CD8-positive, alpha-beta memory T cell (primary cell): ENCODE data around the gene TLCD1. TPM values are rescaled to one million over a fixed set of nuclear protein-coding genes. Genes with fewer than 3 reads are reported as not detected.
A peak's percentile ranks its signal among the peaks of the same experiment; 100 is the strongest.
"Not testable (repeated sequence)": the region's sequence is repeated elsewhere in the genome, so short reads cannot be mapped to it uniquely, and the experiment has no call there.

Experiments
- CTCF ChIA-PET: fragments of 350-600 bp; sonication (Branson Sonifier 250); formaldehyde crosslinking; loops from one replicate; lab custom pipeline; 2021; ENCODE audit warnings: antibody characterized with exemption; lab: Charles Lee
- POLR2A ChIA-PET: fragments of 350-600 bp; sonication (Branson Sonifier 250); formaldehyde crosslinking; loops from one replicate; lab custom pipeline; 2021; ENCODE audit warnings: antibody characterized with exemption; lab: Charles Lee
- DNase-seq, 5 donors: peaks; one replicate each; pipeline versions ENCODE4 v3.0.0 to v3.0.0-alpha.2; 2020 to 2022; ENCODE audit warnings: mixed read lengths in 1 of 5
- H3K27ac ChIP-seq: one replicate; pipeline ENCODE4 v1.7.0; 2013; ENCODE audit warnings: low read depth, mild to moderate bottlenecking, low read length, moderate library complexity
- H3K27me3 ChIP-seq: 2 replicates; pipeline ENCODE4 v1.7.0; 2013; ENCODE audit warnings: low read length, mild to moderate bottlenecking; ENCODE audit not compliant: insufficient read depth, poor library complexity, severe bottlenecking
- H3K36me3 ChIP-seq: 2 replicates; pipeline ENCODE4 v1.7.0; 2013; ENCODE audit warnings: mild to moderate bottlenecking, low read length, moderate library complexity; ENCODE audit not compliant: insufficient read depth
- H3K4me1 ChIP-seq: 2 replicates; pipeline ENCODE4 v1.7.0; 2013; ENCODE audit warnings: mild to moderate bottlenecking, low read length, moderate library complexity; ENCODE audit not compliant: insufficient read depth
- H3K4me3 ChIP-seq: 2 replicates; pipeline ENCODE4 v1.7.0; 2013; ENCODE audit warnings: mild to moderate bottlenecking, low read length
- H3K9me3 ChIP-seq: 2 replicates; pipeline ENCODE4 v1.7.0; 2013; ENCODE audit warnings: mild to moderate bottlenecking, low read length
- H3K27ac Mint-ChIP-seq, 8 donors: one replicate each; pipeline ENCODE4 v1.8.0; 2020 to 2021; ENCODE audit warnings: mixed read lengths in 8 of 8, mild to moderate bottlenecking in 6 of 8, inconsistent platforms in 3 of 8, moderate library complexity in 3 of 8
- H3K27me3 Mint-ChIP-seq, 2 donors: one replicate each; pipeline ENCODE4 v1.8.0; 2020 to 2021; ENCODE audit warnings: mixed read lengths in 2 of 2, mild to moderate bottlenecking in 1 of 2, moderate library complexity in 1 of 2
- H3K36me3 Mint-ChIP-seq, 3 donors: one replicate each; pipeline ENCODE4 v1.8.0; 2020 to 2021; ENCODE audit warnings: mixed read lengths in 3 of 3, inconsistent platforms in 1 of 3, mild to moderate bottlenecking in 1 of 3
- H3K4me1 Mint-ChIP-seq, 3 donors: one replicate each; pipeline ENCODE4 v1.8.0; 2020 to 2021; ENCODE audit warnings: mixed read lengths in 3 of 3, inconsistent platforms in 1 of 3, mild to moderate bottlenecking in 1 of 3
- H3K4me3 Mint-ChIP-seq, 7 donors: one replicate each; pipeline ENCODE4 v1.8.0; 2020 to 2021; ENCODE audit warnings: mixed read lengths in 7 of 7, mild to moderate bottlenecking in 6 of 7, moderate library complexity in 4 of 7, inconsistent platforms in 2 of 7
- H3K9me3 Mint-ChIP-seq, 5 donors: one replicate each; pipeline ENCODE4 v1.8.0; 2020 to 2022; ENCODE audit warnings: mixed read lengths in 5 of 5, mild to moderate bottlenecking in 3 of 5, moderate library complexity in 2 of 5, inconsistent platforms in 1 of 5
- polyA plus RNA-seq: library from polyadenylated mRNA; unstranded; fragments of 300-500 nt; fragmentation: Illumina TruSeq; gene quantifications from one replicate; pipeline ENCODE4 v1.2.3, GENCODE V29; 2021
- total RNA-seq, 2 experiments: library from RNA; stranded (reverse); gene quantifications; one replicate each; pipeline ENCODE4 v1.2.3, GENCODE V29; 2021

Gene TLCD1
- total and polyA plus RNA-seq, 3 experiments from 2014 or later = 36.5 to 38.9 TPM; not detected in 1

DNA sequence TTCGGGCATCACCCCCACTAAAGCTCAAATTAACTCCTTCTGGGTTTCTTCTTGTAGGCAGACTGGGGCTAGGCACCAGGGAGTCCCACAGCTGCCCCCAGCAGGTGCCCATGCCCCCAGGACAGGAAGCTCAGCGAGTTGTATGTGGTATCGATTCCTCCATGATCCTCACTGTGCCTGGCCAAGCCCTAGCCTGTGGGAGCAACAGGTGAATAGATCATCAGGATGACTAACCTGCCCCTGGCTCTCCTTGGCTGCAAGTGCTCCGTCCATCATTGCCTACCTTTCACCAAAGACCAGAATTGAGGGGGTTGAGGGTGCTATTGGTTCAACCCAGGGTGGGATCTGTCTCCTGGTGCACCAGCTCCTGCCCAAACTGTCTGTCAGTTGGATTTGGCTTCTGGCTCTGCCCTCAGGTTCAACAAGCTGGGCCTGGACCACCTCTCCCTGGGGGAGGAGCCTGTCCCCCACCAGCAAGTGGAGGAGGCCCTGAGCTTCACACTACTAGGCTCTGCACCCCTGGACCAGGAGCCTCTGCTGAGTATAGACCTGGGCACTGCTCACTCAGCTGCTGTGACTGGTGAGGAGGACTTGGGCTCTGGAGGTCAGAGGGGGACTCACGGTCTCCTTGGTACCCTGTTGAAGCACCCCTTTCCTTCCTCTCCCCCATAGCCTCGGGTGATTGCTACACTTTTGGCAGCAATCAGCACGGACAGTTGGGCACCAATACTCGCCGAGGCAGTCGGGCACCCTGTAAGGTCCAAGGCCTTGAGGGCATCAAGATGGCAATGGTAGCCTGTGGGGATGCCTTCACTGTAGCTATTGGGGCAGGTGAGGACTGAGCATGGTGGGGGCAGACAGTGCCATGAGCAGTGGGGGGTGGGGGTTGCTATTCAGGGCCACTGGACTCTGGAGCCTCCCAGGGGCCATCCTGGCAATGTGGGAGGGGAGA lies 14.6 kb upstream of the TLCD1 start:
- no peaks in the 10 kb centered on the region for H3K9me3 ChIP-seq
- no peaks in the 10 kb centered on the region for H3K27me3 Mint-ChIP-seq
- ChIA-PET POLR2A (no interaction called here), CTCF (interaction anchor here (1.5 to 17.0 kb wide), 2 partner anchors 9 to 15 kb away, joined by 6 to 579 read pairs; partner anchors contain the start of genes NEK8, RPL23A and TLCD1)
- no peaks in the 10 kb centered on the region for H3K27me3 ChIP-seq
- H3K27ac Mint-ChIP-seq = peak overlapping the region in 2 of 8 donors; percentile 36 to 60
- H3K36me3 Mint-ChIP-seq = peaks cover 0 to 5% (median 2%) of the 10 kb centered on the region in 3 donors
- H3K4me1 ChIP-seq = peaks cover 34% of the 10 kb centered on the region
- DNase-seq = no peak
- H3K4me3 Mint-ChIP-seq = peak overlapping the region in 1 of 7 donors; percentile 23
- no peak overlapping the region for H3K4me3 ChIP-seq
- H3K9me3 Mint-ChIP-seq = no peaks in the 10 kb centered on the region
- H3K36me3 ChIP-seq = no peaks in the 10 kb centered on the region
- no peak overlapping the region for H3K27ac ChIP-seq
- peaks cover 12 to 28% (median 14%) of the 10 kb centered on the region in 3 donors for H3K4me1 Mint-ChIP-seq

DNA sequence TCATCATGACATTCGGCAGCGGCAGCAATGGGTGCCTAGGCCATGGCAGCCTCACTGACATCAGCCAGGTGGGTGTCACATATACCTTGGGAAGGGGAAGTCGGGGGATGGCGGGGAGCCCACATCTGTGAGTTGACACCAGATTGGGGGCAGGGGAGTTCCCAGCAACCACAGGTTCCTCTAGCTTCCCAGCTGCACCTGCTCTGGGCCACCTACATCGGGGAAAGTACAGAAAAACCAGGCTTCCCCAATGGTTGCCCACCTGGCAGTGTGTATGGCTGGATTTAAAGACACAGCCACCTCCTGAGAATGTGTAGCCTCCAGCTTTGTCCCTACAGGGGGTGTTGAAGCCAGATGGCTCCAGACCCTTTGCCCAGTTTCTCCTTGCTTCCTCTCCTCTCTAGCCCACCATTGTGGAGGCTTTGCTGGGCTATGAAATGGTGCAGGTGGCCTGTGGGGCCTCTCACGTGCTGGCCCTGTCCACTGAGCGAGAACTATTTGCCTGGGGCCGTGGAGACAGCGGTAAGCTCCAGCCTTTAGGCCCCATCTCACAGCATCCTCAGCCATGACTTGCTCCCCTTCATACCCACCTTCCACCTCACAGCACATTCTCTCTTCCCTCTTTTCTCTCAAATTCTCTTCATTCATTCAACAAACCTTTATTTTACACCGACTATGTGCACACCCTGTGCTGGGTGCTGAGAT lies 12.8 kb upstream of the TLCD1 start:
- CTCF ChIA-PET = interaction anchor here (0.7 to 17.0 kb wide), 2 partner anchors 12 to 13 kb away, joined by 3 to 579 read pairs; partner anchors contain the start of genes NEK8, RPL23A and TLCD1
- DNase-seq = peak in 3 of 5 donors; percentile 34 to 53 (median 47)
- H3K4me3 ChIP-seq = no peak overlapping the region
- no peaks in the 10 kb centered on the region for H3K36me3 ChIP-seq
- H3K27ac ChIP-seq = no peak overlapping the region
- H3K9me3 Mint-ChIP-seq = no peaks in the 10 kb centered on the region
- H3K36me3 Mint-ChIP-seq = peaks cover 0 to 2% (median 2%) of the 10 kb centered on the region in 3 donors
- peaks cover 20% of the 10 kb centered on the region for H3K4me1 ChIP-seq
- H3K9me3 ChIP-seq = no peaks in the 10 kb centered on the region
- H3K27me3 ChIP-seq = no peaks in the 10 kb centered on the region
- peak overlapping the region in 6 of 8 donors; percentile 10 to 89 (median 56) for H3K27ac Mint-ChIP-seq
- no peaks in the 10 kb centered on the region for H3K27me3 Mint-ChIP-seq
- H3K4me3 Mint-ChIP-seq = no peak overlapping the region
- H3K4me1 Mint-ChIP-seq = peaks cover 8 to 15% (median 12%) of the 10 kb centered on the region in 3 donors
- POLR2A ChIA-PET = no interaction called here

DNA sequence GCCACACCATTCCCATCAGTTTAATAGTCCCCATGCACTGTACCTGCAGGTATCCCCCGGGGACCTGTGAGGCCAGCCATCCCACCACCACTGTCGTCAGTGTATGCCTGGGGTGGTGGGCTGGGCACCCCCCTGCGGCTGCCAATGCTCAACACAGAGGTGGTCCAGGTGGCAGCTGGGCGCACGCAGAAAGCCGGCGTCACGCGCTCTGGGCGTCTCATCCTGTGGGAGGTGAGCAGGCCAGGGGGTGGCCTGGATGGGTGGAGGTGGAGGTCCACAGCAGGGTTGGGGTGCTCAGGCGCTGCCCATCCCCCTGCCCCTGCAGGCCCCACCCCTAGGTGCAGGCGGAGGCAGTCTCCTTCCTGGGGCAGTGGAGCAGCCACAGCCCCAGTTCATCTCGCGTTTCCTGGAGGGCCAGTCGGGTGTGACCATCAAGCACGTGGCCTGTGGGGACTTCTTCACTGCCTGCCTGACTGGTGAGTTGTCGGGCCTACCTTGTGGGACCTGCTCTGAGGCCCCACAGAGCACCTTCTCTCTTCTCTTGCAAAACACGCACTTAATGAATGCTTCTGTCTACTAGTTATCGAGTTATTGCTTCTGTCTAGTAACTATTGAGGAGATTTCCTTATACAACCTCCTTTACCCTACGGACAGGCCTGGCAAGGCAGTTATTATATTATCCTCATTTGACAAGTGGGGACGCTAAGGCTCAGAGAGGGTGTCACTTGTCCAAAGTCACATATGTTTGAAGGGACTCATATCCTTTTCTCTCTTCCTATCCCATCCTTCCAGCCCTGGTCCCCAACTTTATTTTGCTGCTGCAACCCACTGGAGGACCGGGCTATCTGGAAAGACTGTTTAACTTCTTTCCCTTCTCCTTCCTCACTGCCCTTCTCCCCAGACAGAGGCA lies 12.0 kb upstream of the TLCD1 start:
- Mint-ChIP-seq H3K4me3 (no peak overlapping the region), H3K27ac (peak overlapping the region in 6 of 8 donors; percentile 10 to 89 (median 56)), H3K4me1 (peaks cover 8 to 13% (median 12%) of the 10 kb centered on the region in 3 donors), H3K36me3 (peaks cover 0 to 2% (median 2%) of the 10 kb centered on the region in 3 donors), H3K27me3 (no peaks in the 10 kb centered on the region), H3K9me3 (no peaks in the 10 kb centered on the region)
- Histone ChIP-seq H3K36me3 (no peaks in the 10 kb centered on the region), H3K9me3 (no peaks in the 10 kb centered on the region), H3K27ac (no peak overlapping the region), H3K4me3 (no peak overlapping the region), H3K27me3 (no peaks in the 10 kb centered on the region), H3K4me1 (peaks cover 15% of the 10 kb centered on the region)
- POLR2A ChIA-PET = no interaction called here
- CTCF ChIA-PET = interaction anchor here (17.0 kb wide), 1 partner anchor 12 kb away, joined by 579 read pairs; the partner anchor contains the start of genes NEK8, RPL23A and TLCD1
- DNase-seq = peak in 1 of 5 donors; percentile 35

DNA sequence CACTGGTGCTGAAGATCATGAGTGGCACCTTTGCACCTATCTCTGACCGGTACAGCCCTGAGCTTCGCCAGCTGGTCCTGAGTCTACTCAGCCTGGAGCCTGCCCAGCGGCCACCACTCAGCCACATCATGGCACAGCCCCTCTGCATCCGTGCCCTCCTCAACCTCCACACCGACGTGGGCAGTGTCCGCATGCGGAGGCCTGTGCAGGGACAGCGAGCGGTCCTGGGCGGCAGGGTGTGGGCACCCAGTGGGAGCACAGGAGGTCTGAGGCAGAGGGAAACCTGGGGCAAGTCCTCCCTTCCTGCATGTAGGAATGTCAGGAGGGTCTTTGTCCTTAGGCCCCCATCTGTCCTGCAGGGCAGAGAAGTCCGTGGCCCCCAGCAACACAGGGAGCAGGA lies 11.3 kb upstream of the TLCD1 start:
- H3K4me1 ChIP-seq = peaks cover 15% of the 10 kb centered on the region
- H3K4me3 Mint-ChIP-seq = no peak overlapping the region

DNA sequence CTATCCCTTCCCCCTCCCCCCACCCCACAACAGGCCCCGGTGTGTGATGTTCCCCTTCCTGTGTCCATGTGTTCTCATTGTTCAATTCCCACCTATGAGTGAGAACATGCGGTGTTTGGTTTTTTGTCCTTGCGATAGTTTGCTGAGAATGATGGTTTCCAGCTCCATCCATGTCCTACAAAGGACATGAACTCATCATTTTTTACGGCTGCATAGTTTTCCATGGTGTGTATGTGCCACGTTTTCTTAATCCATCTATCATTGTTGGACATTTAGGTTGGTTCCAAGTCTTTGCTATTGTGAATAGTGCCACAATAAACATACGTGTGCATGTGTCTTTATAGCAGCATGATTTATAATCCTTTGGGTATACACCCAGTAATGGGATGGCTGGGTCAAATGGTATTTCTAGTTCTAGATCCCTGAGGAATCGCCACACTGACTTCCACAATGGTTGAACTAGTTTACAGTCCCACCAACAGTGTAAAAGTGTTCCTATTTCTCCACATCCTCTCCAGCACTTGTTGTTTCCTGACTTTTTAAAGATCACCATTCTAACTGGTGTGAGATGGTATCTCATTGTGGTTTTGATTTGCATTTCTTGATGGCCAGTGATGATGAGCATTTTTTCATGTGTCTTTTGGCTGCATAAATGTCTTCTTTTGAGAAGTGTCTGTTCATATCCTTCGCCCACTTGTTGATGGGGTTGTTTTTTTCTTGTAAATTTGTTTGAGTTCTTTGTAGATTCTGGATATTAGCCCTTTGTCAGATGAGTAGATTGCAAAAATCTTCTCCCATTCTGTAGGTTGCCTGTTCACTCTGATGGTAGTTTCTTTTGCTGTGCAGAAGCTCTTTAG lies 10.1 kb upstream of the TLCD1 start:
- H3K27me3 Mint-ChIP-seq, H3K36me3 Mint-ChIP-seq, H3K36me3 ChIP-seq, H3K9me3 ChIP-seq, H3K4me3 Mint-ChIP-seq, H3K27ac ChIP-seq, H3K4me3 ChIP-seq, DNase-seq, POLR2A ChIA-PET, H3K27me3 ChIP-seq, H3K9me3 Mint-ChIP-seq: not testable (repeated sequence)
- peaks cover 15% of the 10 kb centered on the region for H3K4me1 ChIP-seq
- H3K4me1 Mint-ChIP-seq = peaks cover 8 to 12% (median 12%) of the 10 kb centered on the region in 3 donors
- H3K27ac Mint-ChIP-seq = peak overlapping the region in 1 of 8 donors; percentile 39
- CTCF ChIA-PET = interaction anchor here (1.4 to 1.5 kb wide), 2 partner anchors 9 to 27 kb away, joined by 4 to 9 read pairs; partner anchors contain the start of gene TLCD1

More for the DNA sequence above, 11.3 kb upstream of the TLCD1 start:
- H3K27ac ChIP-seq = no peak overlapping the region
- no peaks in the 10 kb centered on the region for H3K9me3 ChIP-seq
- no peak for DNase-seq
- H3K9me3 Mint-ChIP-seq = no peaks in the 10 kb centered on the region
- H3K4me1 Mint-ChIP-seq = peaks cover 8 to 12% (median 12%) of the 10 kb centered on the region in 3 donors
- CTCF ChIA-PET = no interaction called here
- H3K27ac Mint-ChIP-seq = peak overlapping the region in 1 of 8 donors; percentile 39
- no peak overlapping the region for H3K4me3 ChIP-seq
- H3K36me3 Mint-ChIP-seq = peaks cover 0 to 2% (median 2%) of the 10 kb centered on the region in 3 donors
- POLR2A ChIA-PET = no interaction called here
- no peaks in the 10 kb centered on the region for H3K27me3 ChIP-seq
- no peaks in the 10 kb centered on the region for H3K27me3 Mint-ChIP-seq
- no peaks in the 10 kb centered on the region for H3K36me3 ChIP-seq

DNA sequence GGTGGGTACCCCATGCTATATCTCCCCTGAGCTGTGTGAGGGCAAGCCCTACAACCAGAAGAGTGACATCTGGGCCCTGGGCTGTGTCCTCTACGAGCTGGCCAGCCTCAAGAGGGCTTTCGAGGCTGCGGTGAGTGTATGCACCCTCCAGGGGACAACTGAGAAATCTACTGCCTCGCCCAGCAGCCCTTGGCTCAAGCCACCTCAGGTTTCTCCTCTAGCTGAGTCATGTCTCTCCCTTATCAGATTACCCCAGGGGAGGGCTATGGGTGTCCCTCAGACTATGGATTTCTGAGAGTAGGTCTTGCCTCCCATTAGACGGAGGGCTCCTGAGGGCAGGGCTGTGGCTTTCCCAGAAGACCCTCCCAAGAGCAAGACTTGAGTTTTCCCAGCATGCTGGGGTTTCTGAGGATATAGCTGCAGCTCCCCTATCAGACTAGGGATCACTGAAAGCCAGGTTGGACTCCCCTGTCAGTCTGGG lies 9.2 kb upstream of the TLCD1 start:
- Mint-ChIP-seq H3K27me3 (no peaks in the 10 kb centered on the region), H3K9me3 (no peaks in the 10 kb centered on the region), H3K4me3 (no peak overlapping the region), H3K36me3 (peaks cover 0 to 2% (median 2%) of the 10 kb centered on the region in 3 donors), H3K27ac (no peak overlapping the region), H3K4me1 (peaks cover 8 to 12% (median 12%) of the 10 kb centered on the region in 3 donors)
- H3K4me1 ChIP-seq = peaks cover 15% of the 10 kb centered on the region
- no peaks in the 10 kb centered on the region for H3K36me3 ChIP-seq
- CTCF ChIA-PET = interaction anchor here (1.4 to 1.8 kb wide), 3 partner anchors 8 to 28 kb away, joined by 4 to 9 read pairs (median 6); partner anchors contain the start of gene TLCD1
- H3K9me3 ChIP-seq = no peaks in the 10 kb centered on the region
- POLR2A ChIA-PET = no interaction called here
- DNase-seq = no peak
- no peaks in the 10 kb centered on the region for H3K27me3 ChIP-seq
- no peak overlapping the region for H3K4me3 ChIP-seq
- peak overlapping the region; percentile 31 for H3K27ac ChIP-seq
